ENCODE measurements around the gene ALS2.
A peak's percentile ranks its signal among the peaks of the same experiment; 100 is the strongest.
"Not testable (repeated sequence)": the region's sequence is repeated elsewhere in the genome, so short reads cannot be mapped to it uniquely, and the experiment has no call there.

Gene ALS2

DNA sequence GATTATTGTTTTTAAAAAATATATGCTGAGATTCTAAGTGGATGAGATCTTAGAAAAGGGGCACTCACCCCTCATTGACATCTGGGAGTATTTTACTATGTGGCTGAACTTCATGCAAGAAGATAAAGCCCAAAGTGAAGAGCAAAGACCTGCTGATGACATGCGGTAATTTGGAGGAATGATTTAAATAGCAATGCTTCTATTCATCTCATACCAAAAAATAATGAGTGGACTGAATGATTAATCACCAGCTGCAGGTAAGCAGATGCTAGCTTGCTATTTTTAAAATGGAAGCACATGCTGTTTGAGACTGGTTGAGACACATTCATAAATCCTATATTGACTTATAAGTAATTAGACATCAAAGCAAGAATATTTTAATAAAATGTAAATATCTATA is 12.9 kb upstream of the ALS2 start:
- DNase-seq: no peak

DNA sequence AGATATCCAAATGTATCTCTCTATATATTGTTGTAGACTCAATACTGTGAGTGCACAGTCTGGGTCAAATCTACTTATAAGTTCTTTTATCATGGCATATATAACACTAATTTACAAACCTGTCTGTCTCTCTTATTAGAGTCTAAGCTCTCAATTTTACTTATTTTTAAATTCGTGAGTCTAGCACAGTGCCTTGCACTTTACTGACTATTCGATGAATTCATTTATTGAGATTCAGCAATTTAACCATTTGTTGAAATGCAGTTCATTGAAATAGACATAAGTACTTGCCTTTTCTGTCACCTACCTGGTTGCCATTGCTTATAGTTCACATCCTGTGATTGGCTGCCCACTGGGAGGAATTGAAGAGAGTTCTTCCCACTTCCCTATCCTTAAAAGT is 10.3 kb upstream of the ALS2 start:
- DNase-seq: no peak

DNA sequence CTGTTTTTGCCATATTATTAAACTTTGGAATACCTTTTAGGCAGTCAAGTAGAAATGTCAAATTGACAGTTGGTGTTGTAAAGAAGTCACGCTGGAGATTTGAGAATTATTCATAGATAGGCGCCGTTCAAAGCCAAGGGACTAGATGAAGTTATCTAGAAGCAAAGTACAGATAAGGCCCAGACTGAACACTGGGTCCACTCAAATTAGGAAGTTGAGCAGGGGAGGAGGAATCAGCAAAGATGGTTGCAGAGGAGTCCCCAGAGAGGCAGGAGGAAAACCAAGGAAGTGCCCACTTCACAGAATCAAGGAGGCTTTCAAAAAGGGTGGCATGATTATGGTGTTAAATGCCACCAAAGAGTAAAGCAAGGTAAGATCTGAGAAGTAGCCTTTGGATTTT is 9.6 kb upstream of the ALS2 start:
- no peak for DNase-seq

DNA sequence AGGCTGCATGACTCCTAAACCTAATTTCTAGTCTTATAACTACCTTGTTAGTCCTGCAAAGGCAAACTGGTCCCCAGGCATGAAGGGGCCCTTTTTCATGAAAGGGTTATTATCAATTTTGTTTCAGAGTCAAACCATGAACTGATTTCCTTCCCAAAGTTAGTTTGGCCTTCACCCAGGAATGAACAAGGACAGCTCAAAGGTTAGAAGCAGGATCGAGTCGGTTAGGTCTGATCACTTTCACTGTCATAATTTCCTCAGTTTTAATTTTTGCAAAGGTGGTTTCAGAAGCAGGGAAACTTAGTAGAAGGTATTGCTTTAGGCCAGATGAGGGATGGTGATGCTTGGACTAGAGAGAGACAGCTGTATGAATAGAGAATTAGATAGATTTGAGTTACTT is 8.7 kb upstream of the ALS2 start:
- no peak for DNase-seq

- no peak for DNase-seq
Observed at GRCh38 chr2:201788371-201788770, 7.6 kb upstream of the ALS2 start.

DNA sequence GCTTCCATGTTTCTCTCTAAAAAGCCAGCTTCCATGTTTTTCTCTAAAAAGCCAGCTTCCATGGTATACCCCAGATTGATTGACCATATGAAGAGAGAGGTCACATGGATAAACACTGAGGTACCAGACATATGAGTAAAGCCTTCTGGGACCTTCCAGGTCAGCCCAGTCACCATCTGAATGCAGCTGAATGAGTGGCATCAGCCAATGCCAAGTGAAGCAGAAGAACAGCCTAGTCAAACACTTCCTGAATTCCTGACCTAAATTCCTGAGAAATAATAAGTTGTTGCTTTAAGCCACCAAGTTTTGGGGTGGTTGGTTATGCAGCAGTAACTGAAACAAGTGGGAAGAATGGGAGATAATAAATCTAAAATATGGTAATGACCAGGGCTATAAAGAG is 5.7 kb upstream of the ALS2 start:
- no peak for DNase-seq

DNA sequence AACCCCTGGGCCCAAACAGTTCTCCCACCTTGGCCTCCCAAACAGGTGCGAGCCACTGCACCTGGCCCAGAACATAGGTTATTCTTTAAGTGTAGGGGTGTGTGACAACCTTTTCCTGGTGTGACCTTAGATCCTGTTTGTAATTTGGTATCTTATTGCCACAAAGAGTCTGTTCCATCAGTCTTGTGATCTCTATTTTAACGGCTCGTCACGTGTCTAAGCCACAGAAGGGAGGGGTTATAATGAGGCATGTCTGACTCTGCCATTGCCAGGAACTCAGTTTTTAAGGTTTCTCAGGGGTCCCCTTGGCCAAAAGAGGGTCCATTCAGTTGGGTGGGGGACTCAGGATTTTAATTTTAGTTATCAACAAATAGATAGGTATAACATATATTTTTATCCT is 4.4 kb upstream of the ALS2 start:
- peak in 3 of 4 experiments; percentile 7 to 23 (median 12) for DNase-seq

DNA sequence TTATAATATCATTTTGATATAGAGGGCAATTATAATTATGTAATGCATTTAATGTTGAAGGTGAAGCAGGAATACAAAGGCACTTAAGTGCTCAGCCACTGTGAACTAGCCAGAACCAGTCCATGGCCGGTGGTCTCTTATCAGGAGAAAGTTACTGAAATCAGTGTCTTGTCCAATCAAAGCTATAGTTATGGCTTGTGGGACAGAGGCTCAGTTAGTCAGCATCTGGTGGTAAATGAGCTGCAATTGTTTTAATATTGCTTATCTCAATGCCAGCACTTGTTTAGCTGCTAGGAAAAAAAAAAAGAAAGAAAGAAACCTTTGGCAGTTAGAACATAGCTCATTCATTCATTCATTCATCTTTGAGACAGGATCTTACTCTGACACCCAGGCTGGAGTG is 3.8 kb upstream of the ALS2 start:
- DNase-seq: no peak

GRCh38 chr2:201781557-201782051 is 871 bp upstream of the ALS2 start:
- peak in 2 of 4 experiments; percentile 9 for DNase-seq

DNA sequence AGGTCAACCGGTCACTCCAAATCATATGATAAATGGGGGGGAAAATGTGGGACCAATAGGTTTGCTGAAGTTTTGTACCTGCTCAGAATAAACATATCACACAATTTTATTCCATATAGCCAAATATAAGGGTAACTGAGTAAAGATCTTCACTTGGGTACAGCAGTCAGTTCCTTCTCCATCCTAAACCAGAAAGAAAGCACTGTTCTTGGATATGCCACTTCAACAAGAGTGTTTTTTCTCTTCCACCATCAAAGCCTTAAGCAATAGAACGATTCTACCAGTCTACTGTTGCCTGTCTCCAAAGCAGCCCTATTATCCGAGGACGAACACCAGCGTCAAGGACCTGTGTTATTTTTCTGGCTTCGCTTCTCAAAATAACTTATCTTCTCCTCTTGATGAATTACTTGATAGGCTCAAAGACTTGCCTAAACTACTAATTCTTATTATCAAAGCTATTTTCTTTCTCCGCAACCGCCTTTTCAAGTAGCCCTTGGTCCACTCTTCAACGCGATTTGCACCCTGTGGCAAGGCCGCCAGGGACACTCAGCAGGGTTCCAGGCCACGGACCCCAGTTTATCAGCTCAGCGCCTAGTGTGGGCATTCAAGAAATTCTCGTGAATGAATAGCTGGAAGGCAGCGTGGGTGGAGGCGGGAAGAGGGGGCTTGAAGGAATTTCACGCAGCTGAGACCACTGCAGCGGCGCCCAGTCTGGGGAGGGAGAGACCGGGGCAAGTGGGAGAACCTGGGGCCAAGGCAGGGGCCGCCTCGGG is 646 bp downstream of the ALS2 start:
- peak; percentile 6 to 39 (median 20) for DNase-seq

- DNase-seq: no peak
Observed at GRCh38 chr2:201777869-201778268, 2.9 kb downstream of the ALS2 start.

- DNase-seq: no peak
Observed at GRCh38 chr2:201777043-201777442, 3.7 kb downstream of the ALS2 start.

DNA sequence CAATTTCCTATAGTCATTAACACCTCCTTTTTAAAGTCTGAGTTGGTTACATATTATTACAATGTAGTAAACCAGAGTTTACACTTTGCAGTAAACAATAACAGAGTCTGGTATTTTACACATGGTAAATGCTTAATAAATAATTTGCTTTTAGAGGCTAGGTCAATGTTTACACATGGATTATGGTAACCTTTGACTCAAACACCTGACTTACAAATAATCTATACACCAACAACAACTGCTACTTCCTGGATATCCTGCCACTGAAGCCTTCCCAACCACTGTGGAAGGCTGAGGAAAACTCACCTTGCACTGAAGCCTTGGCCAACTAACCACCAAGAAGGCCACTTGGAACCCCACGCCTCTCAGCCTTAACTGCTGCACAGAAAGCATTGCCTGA is 5.4 kb downstream of the ALS2 start:
- no peak for DNase-seq

GRCh38 chr2:201774546-201774945 is 6.2 kb downstream of the ALS2 start:
- no peak for DNase-seq

DNA sequence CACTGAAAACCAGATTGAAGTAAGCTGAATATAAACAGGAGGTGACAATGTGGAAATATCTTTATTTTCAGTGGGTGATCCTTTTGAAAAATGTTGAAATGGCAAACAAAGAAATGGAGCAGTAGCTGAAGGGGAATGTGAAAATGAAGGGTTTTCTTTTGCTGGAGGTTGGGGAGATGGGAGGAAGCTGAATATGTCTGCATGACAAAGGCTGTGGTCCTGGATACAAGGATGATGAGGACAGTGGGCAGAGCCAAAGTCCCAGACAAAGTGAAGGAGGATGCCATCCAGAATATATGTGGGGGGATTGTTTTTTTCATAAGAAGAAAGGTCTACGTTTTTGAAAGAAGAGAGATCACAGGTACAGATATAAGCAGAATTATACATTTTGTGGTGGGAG is 6.7 kb downstream of the ALS2 start:
- no peak for DNase-seq

DNA sequence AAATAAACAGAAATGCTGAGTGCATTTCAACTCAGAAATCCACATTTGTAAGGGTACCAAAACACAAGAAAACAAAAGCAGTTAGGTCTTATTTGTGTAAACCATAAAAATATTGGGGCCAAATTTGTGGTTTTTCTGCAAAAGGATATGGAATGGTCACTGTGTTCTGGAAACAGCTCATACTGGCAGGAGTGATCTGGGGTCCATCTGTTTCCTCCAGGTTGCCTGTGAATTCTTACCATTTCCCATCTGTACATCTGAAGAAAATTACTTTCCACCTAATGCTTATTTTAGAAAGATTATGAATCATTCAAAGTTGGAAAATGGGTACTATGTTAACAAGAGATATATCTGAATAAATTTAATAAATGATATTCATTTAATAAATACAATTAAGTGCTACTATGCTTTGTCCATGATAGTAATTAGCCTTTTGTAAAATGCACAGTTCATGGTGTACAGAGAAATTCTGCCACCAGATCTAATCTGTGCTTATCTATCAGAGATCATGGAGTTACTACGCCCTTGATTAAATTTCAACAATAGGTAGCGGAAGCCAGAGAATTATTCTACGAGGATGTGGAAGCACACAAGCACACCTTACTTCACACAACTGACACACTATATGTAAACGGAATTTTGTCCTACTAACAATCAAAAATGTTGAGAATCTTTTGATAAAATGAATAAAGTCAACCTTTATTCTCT is 10.9 kb downstream of the ALS2 start:
- DNase-seq: no peak

GRCh38 chr2:201768918-201769317 is 11.8 kb downstream of the ALS2 start:
- no peak for DNase-seq

DNA sequence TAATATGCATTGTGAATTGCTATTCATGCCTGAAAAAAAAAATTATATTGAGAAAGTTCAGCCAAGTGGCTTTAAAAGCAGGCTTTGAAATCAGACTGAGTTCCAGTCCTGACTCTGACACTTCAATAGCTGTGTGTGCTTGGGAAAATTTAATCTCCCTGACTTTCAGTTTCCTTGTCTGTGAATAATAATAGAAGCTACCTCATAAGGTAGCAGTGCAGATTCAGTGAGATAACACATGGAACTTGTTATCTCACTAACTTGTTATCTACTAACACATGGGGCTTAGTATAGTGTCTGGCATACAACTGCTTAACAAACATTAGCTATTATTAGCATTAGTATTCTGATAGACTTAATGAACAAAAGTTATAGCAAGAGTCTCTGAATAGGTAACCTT is 14.9 kb downstream of the ALS2 start:
- DNase-seq: no peak

- DNase-seq: not testable (repeated sequence)
Observed at GRCh38 chr2:201764469-201764868, 16.3 kb downstream of the ALS2 start.

- DNase-seq: no peak
Observed at GRCh38 chr2:201761101-201761500, 19.6 kb downstream of the ALS2 start.

DNA sequence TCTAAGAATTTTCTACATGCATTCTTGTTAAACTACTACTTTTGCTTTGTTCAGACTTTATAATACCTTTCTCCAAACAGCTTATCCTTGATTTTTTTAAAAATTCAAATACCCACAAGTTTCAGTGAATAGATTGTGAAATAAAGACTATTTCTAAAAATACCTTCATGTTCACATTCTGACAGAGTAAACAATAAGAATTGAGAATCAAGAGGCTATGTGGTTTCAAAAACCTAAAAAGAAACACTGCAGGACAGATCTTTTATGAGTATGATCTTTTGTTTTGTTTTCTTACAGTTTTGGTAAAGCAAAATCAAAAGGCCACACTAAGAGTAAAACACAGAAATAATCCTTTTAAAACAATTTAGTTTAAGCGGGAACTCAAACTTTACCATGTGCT is 21.2 kb downstream of the ALS2 start:
- no peak for DNase-seq

DNA sequence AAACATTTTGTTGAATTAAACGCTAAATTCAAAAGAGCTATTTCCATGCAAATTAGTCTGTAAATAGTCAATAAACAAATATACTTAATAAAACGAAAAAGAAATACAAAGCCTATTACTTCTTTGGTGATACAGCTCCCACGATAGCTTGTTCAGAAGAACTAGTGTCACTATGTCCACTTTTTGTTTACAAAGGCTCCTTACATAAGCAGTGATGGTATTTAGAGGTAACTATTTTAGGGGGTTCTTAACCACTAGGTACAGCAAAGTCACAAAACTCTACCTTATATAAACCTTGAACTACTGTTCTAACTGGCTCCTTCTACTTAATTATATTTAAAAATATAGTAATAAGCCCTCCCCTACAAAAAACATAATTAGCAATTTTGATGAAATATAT is 21.9 kb downstream of the ALS2 start:
- no peak for DNase-seq

DNA sequence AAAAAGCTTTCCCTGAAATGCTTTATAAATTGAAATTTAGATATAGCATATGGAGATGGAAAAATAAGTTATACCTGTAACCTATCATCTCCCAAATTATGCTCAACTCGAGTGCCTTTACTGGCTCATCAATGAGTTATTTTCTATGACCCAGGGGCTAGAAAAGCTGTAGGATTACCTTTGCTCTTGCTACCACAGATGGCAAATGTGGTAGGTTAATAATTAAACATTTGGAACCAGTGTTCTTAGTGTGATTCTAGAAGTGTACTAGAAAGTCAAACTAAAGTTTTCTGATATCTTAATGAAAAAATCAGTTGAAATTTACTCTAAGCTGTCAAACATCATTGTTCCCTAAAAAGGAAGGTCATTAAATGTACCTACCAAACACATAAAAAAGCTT is 22.5 kb downstream of the ALS2 start:
- DNase-seq: no peak

DNA sequence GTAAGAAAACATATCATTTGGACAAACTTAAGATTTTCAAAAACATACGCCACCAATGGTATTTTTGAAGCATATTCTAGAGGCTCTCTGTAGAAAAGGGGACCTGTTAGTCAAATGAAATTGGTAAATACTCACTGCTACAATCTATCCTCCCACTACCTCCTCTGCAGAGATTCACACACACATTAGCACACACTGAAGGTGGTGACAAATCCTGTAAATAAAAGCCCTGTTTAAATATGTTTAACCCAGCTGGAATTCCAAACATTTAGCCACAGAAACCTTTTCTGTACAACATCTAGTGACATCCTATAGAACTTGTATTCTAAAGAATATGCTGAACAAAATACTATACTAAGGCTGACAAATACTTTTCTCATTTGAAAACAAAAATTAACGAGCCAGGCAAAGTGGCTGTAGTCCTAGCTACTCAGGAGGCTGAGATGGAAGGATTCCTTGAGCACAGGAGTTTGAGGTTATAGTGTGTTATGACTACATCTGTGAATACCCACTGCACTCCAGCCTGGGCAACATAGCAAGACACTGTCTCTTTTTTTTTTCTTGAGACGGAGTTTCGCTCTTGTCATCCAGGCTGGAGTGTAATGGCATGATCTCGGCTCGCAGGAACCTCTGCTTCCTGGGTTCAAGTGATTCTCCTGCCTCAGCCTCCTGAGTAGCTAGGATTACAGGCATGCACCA is 25.9 kb downstream of the ALS2 start:
- no peak for DNase-seq

Measured in suppressor macrophage (primary cell).